Liver (tissue), 9 donors: Measurements from ENCODE around the gene RNF135. TPM values are rescaled to one million over a fixed set of nuclear protein-coding genes. Genes with fewer than 3 reads are reported as not detected.
"Not testable (repeated sequence)": the region's sequence is repeated elsewhere in the genome, so short reads cannot be mapped to it uniquely, and the experiment has no call there.

Source experiments
- DNase-seq: peaks from one replicate; pipeline ENCODE4 v3.0.0-alpha.2; 2017; ENCODE audit warnings: low spot score
- H3K27ac ChIP-seq, 2 donors: one replicate each; pipeline ENCODE4 v1.7.0; 2013; ENCODE audit warnings: inconsistent platforms in 2 of 2, low read length in 2 of 2, control low read depth in 1 of 2, low read depth in 1 of 2, mild to moderate bottlenecking in 1 of 2
- H3K27me3 ChIP-seq, 4 donors: one replicate each; pipeline versions ENCODE4 v1.6.1 to v1.7.0; 2013; ENCODE audit warnings: low read length in 3 of 4, inconsistent platforms in 1 of 4, mild to moderate bottlenecking in 1 of 4, moderate library complexity in 1 of 4; ENCODE audit not compliant: control insufficient read depth in 4 of 4, insufficient read depth in 4 of 4
- H3K36me3 ChIP-seq, 4 donors: one replicate each; pipeline versions ENCODE4 v1.6.1 to v1.7.0; 2013; ENCODE audit warnings: low read length in 3 of 4, mild to moderate bottlenecking in 3 of 4, low read depth in 1 of 4, moderate library complexity in 1 of 4; ENCODE audit not compliant: control insufficient read depth in 4 of 4, insufficient read depth in 3 of 4
- H3K4me1 ChIP-seq, 4 donors: one replicate each; pipeline versions ENCODE4 v1.6.1 to v1.7.0; 2013; ENCODE audit warnings: low read length in 3 of 4, mild to moderate bottlenecking in 3 of 4, moderate library complexity in 1 of 4; ENCODE audit not compliant: control insufficient read depth in 4 of 4, insufficient read depth in 4 of 4
- H3K4me3 ChIP-seq, 3 donors: one replicate each; pipeline versions ENCODE4 v1.6.1 to v1.7.0; 2013; ENCODE audit warnings: low read length in 3 of 3, control low read depth in 1 of 3, low read depth in 1 of 3, mild to moderate bottlenecking in 1 of 3
- H3K9ac ChIP-seq, 2 donors: one replicate each; pipeline ENCODE4 v1.7.0; 2013; ENCODE audit warnings: low read length in 2 of 2, mild to moderate bottlenecking in 2 of 2, moderate library complexity in 2 of 2, control low read depth in 1 of 2, low read depth in 1 of 2
- H3K9me3 ChIP-seq, 4 donors: one replicate each; pipeline versions ENCODE4 v1.6.1 to v1.7.0; 2013; ENCODE audit warnings: low read length in 3 of 4; ENCODE audit not compliant: control insufficient read depth in 4 of 4
- EGR1 ChIP-seq, 2 donors: IDR thresholded peaks; 2 replicates each; pipeline ENCODE4 v1.6.1; 2016 to 2018; ENCODE audit warnings: antibody characterized with exemption in 2 of 2, low read depth in 2 of 2
- FOXA1 ChIP-seq: IDR thresholded peaks from 2 replicates; pipeline ENCODE4 v1.6.1; 2016; ENCODE audit warnings: antibody characterized with exemption
- FOXA2 ChIP-seq: IDR thresholded peaks from 2 replicates; pipeline ENCODE4 v1.6.1; 2016; ENCODE audit warnings: antibody characterized with exemption
- GABPA ChIP-seq, 2 donors: IDR thresholded peaks in 1 of 2; conservative IDR thresholded peaks in 1 of 2; 2 replicates each; pipeline ENCODE4 v1.6.1; 2016; ENCODE audit warnings: antibody characterized with exemption in 2 of 2, mild to moderate bottlenecking in 1 of 2, moderate library complexity in 1 of 2
- HNF4G ChIP-seq: IDR thresholded peaks from 2 replicates; pipeline ENCODE4 v1.6.1; 2016; ENCODE audit warnings: antibody characterized with exemption
- JUND ChIP-seq, 2 donors: IDR thresholded peaks; 2 replicates each; pipeline ENCODE4 v1.6.1; 2016; ENCODE audit warnings: antibody characterized with exemption in 2 of 2
- NR2F2 ChIP-seq: IDR thresholded peaks from 2 replicates; pipeline ENCODE4 v1.6.1; 2016; ENCODE audit warnings: antibody characterized with exemption
- RAD21 ChIP-seq, 2 donors: IDR thresholded peaks; 2 replicates each; pipeline ENCODE4 v1.6.1; 2016; ENCODE audit warnings: antibody characterized with exemption in 2 of 2, mild to moderate bottlenecking in 2 of 2
- RXRA ChIP-seq, 2 donors: IDR thresholded peaks; 2 replicates each; pipeline ENCODE4 v1.6.1; 2017 to 2018; ENCODE audit warnings: antibody characterized with exemption in 2 of 2, mild to moderate bottlenecking in 1 of 2
- SP1 ChIP-seq: IDR thresholded peaks from 2 replicates; pipeline ENCODE4 v1.6.1; 2018; ENCODE audit warnings: antibody characterized with exemption, mild to moderate bottlenecking
- TAF1 ChIP-seq: conservative IDR thresholded peaks from 2 replicates; pipeline ENCODE4 v1.6.1; 2016; ENCODE audit warnings: antibody characterized with exemption, mild to moderate bottlenecking
- YY1 ChIP-seq: IDR thresholded peaks from 2 replicates; pipeline ENCODE4 v1.6.1; 2016; ENCODE audit warnings: antibody characterized with exemption, mild to moderate bottlenecking
- WGBS: extraction: QIAGEN DNeasy Blood & Tissue Kit; methylation state at CpG from one replicate; pipeline ENCODE4 v1.1.7; 2013; 5-methylcytosine and 5-hydroxymethylcytosine counted together
- polyA plus RNA-seq, 2 donors: library from polyadenylated mRNA; stranded (reverse) in 1 of 2; unstranded in 1 of 2; fragments of 200-250 nt in 1 of 2; fragments of >200 nt in 1 of 2; fragmentation: Nextera tagmentation in 1 of 2; extraction: Ambion mirVana in 1 of 2; gene quantifications; one replicate each; pipeline versions ENCODE4 v1.2.1 to v1.2.3, GENCODE V29; 2013 to 2015
- total RNA-seq, 2 donors: library from RNA; depleted of rRNA; stranded (reverse); fragments of >200 nt; gene quantifications; one replicate each; pipeline ENCODE4 v1.2.3, GENCODE V29; 2014
- TF ChIP-seq, protein P1 (sequence below): IDR thresholded peaks from 2 replicates; pipeline ENCODE4 v1.6.1; 2016; ENCODE audit warnings: antibody characterized with exemption
- TF ChIP-seq, protein P2 (sequence below): fragments of 150-350 bp; IDR thresholded peaks from 2 replicates; pipeline ENCODE4 v1.5.1; 2017; ENCODE audit warnings: improper control_type of control experiment, low read depth, low read length; ENCODE audit not compliant: missing input control
- TF ChIP-seq, protein P3 (sequence below): IDR thresholded peaks from 2 replicates; pipeline ENCODE4 v1.6.1; 2016; ENCODE audit warnings: antibody characterized with exemption, mild to moderate bottlenecking
- donor health status: healthy.
- donor health status: healthy.
- donor health status: healthy.
- donor health status: healthy.
- donor health status: healthy.

The RNF135 gene
- total and polyA plus RNA-seq, 4 donors: 3.4 to 5.5 (median 3.7) TPM

DNA sequence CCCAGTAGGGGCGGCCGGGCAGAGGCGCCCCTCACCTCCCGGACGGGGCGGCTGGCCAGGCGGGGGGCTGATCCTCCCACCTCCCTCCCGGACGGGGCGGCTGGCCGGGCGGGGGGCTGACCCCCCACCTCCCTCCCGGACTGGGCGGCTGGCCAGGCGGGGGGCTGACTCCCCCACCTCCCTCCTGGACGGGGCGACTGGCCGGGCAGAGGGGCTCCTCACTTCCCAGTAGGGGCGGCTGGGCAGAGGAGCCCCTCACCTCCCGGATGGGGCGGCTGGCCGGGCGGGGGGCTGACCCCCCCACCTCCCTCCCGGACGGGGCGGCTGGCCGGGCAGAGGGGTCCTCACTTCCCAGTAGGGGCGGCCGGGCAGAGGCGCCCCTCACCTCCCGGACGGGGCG, 9.1 kb downstream of the RNF135 start:
- not testable (repeated sequence) for H3K4me3 ChIP-seq, H3K9me3 ChIP-seq, H3K9ac ChIP-seq, DNase-seq, H3K27me3 ChIP-seq, H3K27ac ChIP-seq, H3K4me1 ChIP-seq, H3K36me3 ChIP-seq
- WGBS: 95% methylated on average over 15 of the region's 33 CpGs

DNA sequence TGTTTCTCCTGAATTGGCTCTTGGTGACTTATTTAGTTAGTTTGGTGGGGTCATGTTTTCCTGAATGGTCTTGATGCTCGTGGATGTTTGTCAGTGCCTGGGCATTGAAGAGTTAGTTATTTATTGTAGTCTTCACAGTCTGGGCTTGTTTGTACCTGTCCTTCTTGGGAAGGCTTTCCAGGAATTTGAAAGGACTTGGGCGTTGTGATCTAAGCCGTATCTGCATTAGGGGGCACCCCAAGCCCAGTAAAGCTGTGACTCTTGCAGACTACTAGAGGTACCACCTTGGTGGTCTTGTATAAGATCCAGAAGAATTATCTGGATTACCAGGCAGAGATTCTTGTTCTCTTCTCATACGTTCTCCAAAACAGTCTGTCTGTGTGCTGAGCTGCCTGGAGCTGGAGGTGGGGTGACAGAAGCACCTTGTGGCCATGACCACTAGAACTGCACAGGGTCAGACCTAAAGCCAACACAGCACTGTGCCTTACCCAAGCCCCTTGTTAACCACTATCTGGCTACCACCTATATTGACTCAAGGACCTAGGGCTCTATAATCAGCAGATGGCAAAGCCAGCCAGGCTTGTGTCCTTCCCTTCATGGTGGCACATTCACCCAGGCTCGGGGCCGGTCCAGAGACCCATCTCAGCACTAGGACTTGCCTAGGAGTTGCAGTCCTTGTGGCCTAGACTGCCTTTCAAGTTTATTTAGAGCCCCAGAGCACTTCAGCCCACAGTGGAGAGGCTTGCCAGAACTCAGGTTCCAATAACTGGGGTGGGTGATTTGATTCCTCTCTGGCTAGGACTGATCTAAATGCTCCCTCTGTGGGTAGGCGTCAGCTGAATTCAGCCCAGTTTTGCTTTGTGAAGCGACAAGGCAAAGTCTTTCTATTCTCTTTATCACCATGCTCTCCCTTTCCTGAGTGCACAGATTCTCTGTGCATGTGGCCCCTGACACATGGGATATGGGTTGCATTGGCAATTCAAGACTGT, 11.0 kb downstream of the RNF135 start:
- 81% methylated on average over 8 of the region's 8 CpGs for WGBS
- no peaks in the 10 kb centered on the region for H3K9me3 ChIP-seq
- no peak overlapping the region for H3K4me3 ChIP-seq
- TF ChIP-seq RAD21 (IDR thresholded peaks at IDR 0.05) (no peak), YY1 (no peak), TAF1 (no peak), JUND (IDR thresholded peaks at IDR 0.05) (no peak), RXRA (IDR thresholded peaks at IDR 0.05) (no peak), NR2F2 (no peak), FOXA2 (no peak), SP1 (no peak), EGR1 (IDR thresholded peaks at IDR 0.05; ENCODE audit: low read depth in 2 of 2) (no peak), FOXA1 (no peak), GABPA (IDR thresholded peaks at IDR 0.05 in 1 of 2, conservative IDR thresholded peaks at IDR 0.05 in 1 of 2) (no peak), HNF4G (no peak)
- TF ChIP-seq, protein P1, sequence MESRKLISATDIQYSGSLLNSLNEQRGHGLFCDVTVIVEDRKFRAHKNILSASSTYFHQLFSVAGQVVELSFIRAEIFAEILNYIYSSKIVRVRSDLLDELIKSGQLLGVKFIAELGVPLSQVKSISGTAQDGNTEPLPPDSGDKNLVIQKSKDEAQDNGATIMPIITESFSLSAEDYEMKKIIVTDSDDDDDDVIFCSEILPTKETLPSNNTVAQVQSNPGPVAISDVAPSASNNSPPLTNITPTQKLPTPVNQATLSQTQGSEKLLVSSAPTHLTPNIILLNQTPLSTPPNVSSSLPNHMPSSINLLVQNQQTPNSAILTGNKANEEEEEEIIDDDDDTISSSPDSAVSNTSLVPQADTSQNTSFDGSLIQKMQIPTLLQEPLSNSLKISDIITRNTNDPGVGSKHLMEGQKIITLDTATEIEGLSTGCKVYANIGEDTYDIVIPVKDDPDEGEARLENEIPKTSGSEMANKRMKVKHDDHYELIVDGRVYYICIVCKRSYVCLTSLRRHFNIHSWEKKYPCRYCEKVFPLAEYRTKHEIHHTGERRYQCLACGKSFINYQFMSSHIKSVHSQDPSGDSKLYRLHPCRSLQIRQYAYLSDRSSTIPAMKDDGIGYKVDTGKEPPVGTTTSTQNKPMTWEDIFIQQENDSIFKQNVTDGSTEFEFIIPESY: no peak
- TF ChIP-seq, protein P2, sequence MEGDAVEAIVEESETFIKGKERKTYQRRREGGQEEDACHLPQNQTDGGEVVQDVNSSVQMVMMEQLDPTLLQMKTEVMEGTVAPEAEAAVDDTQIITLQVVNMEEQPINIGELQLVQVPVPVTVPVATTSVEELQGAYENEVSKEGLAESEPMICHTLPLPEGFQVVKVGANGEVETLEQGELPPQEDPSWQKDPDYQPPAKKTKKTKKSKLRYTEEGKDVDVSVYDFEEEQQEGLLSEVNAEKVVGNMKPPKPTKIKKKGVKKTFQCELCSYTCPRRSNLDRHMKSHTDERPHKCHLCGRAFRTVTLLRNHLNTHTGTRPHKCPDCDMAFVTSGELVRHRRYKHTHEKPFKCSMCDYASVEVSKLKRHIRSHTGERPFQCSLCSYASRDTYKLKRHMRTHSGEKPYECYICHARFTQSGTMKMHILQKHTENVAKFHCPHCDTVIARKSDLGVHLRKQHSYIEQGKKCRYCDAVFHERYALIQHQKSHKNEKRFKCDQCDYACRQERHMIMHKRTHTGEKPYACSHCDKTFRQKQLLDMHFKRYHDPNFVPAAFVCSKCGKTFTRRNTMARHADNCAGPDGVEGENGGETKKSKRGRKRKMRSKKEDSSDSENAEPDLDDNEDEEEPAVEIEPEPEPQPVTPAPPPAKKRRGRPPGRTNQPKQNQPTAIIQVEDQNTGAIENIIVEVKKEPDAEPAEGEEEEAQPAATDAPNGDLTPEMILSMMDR: no peak
- TF ChIP-seq, protein P3, sequence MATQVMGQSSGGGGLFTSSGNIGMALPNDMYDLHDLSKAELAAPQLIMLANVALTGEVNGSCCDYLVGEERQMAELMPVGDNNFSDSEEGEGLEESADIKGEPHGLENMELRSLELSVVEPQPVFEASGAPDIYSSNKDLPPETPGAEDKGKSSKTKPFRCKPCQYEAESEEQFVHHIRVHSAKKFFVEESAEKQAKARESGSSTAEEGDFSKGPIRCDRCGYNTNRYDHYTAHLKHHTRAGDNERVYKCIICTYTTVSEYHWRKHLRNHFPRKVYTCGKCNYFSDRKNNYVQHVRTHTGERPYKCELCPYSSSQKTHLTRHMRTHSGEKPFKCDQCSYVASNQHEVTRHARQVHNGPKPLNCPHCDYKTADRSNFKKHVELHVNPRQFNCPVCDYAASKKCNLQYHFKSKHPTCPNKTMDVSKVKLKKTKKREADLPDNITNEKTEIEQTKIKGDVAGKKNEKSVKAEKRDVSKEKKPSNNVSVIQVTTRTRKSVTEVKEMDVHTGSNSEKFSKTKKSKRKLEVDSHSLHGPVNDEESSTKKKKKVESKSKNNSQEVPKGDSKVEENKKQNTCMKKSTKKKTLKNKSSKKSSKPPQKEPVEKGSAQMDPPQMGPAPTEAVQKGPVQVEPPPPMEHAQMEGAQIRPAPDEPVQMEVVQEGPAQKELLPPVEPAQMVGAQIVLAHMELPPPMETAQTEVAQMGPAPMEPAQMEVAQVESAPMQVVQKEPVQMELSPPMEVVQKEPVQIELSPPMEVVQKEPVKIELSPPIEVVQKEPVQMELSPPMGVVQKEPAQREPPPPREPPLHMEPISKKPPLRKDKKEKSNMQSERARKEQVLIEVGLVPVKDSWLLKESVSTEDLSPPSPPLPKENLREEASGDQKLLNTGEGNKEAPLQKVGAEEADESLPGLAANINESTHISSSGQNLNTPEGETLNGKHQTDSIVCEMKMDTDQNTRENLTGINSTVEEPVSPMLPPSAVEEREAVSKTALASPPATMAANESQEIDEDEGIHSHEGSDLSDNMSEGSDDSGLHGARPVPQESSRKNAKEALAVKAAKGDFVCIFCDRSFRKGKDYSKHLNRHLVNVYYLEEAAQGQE: no peak
- no peaks in the 10 kb centered on the region for H3K4me1 ChIP-seq
- peaks cover 0 to 4% (median 1%) of the 10 kb centered on the region in 4 donors for H3K36me3 ChIP-seq
- no peak overlapping the region for H3K27ac ChIP-seq
- no peak overlapping the region for H3K9ac ChIP-seq
- DNase-seq: no peak
- no peaks in the 10 kb centered on the region for H3K27me3 ChIP-seq
